Germinal center (tissue), 1 donor: ENCODE results near the gene PRR7.

Experiments
- DNase-seq: peaks from one replicate; pipeline ENCODE4 v3.0.0; 2012; ENCODE audit warnings: mixed read lengths, low spot score

PRR7 gene

DNA sequence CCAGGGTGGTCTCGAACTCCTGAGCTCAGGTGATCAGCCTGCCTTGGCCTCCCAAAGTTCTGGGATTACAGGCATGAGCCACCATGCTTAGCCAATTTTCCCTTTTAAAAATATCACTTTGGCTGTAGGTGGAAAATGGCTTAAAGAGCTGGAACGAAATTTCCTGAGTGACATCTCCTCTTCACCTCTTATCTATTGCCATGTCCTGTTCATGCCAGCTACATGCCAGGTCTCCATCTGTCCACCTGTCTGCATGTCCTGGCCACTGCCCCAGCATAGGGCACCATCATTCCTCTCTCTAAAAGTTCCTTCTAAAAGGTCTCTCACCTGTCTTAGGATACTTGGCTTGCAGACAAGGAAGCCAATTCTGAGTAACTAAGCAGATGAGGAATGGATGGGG lies 22.9 kb upstream of the PRR7 start:
- no peak for DNase-seq

DNA sequence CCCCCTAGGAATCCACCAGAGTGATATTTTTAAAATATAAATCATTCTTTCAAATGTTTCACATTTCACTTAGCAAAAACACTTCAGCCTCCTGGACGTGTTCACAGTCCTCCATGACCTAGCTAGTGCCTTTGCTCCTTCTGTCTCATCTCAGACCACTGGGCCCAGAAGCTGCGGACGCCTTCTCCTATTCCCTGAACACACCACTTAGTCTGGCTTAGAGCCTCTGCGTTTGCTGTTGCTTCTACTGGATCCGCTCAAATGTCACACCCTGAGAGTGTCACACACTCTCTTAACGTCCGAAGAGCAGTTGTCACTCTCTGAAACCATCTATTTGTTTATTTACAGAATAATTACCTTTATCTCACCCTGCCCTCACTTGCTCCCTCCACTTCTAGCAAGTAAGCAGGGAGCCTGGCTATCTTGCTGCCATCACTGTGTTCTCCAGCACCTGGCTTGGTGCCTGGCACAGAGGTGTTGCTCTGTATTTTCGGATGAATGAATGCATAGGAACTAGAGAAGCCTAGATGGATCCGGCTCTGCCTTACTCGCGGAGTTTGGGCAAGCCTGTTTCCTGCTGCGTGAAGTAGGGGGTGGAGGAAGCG lies 21.3 kb upstream of the PRR7 start:
- DNase-seq = no peak

DNA sequence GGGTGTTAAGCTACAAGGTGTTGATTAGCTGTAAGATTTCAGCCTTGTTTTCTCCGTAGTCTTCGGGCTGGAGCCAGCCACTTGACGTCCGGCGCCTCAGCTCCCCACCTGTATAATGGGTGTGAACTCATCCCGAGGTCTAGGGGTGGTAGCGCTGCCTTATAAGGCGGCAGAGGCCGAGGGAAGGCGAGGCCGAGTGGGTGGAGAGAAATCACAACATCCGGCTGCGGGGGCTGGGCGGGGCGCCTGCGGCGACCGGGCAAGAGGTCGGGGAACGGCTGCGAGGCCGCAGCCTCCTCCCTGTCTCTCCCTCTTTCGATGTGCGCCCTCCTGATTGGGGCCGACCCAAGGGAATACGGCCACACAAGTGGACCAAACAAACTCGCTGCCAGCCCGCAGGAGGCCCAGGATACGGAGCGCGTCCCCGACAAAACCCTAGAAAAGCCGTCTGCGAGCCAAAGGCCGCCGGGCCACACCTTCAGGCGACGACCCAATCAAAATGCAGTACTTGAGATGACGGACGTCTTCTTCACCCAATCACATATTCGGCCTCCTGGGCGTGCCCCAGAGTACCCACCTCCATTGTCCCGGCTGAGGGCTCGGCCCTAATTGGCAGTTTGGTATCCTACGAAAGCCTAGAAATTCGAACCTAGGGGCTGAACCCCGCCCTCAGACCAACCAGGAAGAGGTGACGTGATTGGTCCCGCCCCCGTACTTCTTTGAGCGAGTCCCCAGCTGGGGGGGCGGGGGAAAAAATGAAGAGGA lies 20.6 kb upstream of the PRR7 start:
- peak; percentile 99 for DNase-seq

DNA sequence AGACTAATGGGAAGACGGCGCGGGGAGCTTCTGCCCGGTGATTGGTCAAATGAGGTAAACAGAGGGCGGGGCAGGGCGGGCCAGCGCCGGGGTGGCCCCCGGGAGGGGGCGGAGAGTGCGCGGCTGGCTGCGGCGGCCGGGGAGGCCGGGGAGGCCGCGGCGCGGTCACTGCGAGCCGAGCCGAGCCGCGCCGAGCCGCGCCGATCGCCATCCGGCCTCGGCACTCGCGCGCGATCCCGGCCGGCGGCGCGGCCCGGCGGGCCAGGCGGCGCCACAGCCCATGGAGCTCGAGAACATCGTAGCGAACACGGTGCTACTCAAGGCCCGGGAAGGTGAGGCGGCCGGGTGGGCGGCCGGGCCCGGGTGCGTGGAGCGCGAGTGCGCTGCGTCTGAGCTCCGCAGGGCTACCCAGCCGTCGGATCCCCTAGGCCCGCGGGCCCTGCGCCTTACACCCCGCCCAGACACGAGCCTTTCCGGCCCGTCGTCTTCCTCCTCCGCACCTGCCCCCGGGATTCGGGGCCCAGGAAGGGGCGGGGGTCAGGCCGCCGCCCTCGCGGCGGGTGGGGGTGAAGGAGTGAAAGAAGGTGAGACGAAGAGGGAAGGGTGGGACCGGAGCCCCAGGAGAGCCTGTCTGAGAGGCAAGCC lies 19.9 kb upstream of the PRR7 start, which contains the start of gene GRK6:
Gene GRK6, plus strand, starts transcription at position 111 of the 645 bp plus-strand sequence. Its CDS starts 170 bp downstream, at position 281.
- DNase-seq = peak; percentile 65

DNA sequence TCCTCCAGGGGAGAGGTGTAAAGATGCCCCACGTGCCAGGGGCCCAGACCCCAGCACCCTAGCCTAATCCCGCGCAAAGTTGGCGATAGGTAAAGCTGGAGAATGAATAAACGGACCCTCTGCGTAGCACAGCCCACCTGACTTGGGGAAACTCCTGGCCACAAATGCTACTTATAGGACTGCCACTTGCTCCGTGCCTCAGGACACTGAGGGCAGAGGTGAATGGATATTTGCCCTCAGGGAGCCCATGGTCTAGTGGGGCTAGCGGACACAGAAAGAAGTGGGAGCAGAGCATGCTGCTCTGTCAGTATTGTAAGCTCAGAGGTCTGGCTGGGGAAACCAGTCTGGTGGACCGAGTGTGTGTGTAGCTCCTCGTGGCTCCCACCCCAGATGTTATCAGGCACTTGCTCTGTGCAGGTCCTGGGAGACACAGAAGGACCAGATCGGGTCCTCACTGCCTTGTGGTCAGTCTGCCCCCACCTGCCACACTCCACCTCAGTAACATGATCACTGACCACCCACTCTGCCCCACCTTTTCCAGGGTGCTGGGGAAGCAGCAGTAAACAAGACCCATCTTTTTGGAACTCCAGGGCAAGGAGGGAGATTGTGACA lies 19.3 kb upstream of the PRR7 start:
- no peak for DNase-seq

DNA sequence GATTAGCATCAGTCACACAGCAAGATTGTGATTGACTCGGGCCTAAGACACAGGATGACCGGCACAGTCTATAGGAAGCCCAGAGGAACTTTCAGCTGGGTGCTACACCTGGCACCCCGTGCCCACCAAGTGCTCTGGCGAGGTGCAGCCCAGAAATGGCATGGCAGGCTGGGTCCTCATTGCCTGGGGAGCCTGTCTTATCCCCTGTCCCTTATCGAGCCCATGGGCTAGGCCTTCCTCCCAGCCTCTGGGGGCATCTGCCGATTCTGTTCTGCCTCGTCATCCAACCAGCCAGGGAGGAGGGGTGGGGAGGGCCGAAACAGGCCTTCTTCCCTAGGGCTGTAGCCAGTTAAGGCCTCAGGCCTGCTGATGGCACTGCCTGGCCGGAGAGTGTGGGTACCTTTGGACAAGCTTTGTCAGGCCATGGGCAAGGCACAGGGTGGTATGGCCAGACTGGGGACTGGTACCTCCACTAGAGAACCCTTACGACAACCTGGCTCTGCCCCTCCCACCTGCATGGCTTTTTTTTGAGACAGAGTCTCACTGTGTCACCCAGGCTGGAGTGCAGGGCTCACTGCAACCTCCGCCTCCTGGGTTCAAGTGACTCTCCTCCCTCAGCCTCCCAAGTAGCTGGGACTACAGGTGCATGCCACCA lies 18.6 kb upstream of the PRR7 start:
- DNase-seq = no peak

DNA sequence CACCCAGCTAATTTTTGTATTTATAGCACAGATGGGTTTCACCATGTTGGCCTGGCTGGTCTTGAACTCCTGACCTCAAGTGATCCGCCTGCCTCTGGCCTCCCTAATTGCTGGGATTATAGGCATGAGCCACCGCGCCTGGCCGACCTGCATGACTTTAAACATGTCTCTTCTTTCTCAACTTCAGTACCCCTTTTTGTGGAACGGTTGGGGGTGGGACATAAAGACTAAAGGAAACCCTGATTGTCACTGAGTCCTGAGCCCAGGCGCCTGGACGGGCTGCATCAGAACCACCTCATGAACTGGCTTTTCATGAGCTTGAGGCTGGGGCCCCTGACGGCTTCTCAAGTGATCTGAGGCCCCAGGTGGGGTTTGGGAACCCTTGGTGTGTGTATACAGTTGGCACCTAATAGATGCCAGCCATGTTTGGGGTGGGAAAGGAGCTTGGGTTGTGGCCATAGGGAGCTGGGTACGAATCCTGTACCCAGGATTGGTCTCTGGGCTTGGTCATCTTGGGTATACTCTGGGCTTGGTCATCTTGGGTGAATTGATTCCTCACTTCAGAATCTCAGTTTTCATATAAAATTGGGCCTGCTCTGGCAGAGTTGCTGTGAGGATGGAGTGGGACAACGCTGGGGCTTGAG lies 17.9 kb upstream of the PRR7 start:
- no peak for DNase-seq

DNA sequence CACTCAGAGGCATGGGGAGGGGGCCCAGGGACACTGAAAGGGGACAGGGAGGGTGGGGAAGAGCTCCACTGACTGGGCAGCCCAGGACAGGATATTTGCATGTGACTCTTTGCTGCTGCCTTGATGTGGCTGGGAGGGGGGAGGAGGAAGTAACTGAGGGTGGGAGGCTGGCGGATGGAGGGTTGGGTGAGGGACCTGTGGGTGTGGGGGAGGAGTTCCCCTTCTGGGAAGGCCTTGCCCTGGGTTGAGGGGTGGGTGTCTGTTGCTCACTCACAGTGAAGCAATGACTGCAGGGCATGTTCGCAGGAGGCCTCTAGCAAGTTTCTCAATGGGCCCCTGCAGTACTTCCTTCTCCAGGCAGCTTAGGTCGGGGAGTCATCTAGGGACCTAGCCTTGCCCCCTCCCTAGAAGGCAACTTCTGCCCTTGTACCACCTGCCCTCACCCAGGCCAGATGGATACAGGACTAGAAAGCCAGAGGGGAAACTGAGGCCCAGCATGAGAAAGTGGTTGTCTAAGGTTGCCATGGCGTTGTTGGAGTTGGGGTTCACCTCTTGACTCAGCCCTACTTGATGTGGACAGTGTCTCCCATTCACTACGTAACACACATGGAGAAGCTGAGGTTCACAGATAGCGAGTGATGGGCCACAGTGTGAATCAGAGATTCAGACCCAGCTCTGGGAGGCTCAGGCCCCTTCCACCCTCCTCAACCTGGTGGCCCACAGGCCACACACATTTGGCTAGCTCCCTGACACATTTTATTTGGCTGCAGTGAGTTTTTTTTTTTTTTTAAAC lies 17.2 kb upstream of the PRR7 start:
- DNase-seq = peak; percentile 69

DNA sequence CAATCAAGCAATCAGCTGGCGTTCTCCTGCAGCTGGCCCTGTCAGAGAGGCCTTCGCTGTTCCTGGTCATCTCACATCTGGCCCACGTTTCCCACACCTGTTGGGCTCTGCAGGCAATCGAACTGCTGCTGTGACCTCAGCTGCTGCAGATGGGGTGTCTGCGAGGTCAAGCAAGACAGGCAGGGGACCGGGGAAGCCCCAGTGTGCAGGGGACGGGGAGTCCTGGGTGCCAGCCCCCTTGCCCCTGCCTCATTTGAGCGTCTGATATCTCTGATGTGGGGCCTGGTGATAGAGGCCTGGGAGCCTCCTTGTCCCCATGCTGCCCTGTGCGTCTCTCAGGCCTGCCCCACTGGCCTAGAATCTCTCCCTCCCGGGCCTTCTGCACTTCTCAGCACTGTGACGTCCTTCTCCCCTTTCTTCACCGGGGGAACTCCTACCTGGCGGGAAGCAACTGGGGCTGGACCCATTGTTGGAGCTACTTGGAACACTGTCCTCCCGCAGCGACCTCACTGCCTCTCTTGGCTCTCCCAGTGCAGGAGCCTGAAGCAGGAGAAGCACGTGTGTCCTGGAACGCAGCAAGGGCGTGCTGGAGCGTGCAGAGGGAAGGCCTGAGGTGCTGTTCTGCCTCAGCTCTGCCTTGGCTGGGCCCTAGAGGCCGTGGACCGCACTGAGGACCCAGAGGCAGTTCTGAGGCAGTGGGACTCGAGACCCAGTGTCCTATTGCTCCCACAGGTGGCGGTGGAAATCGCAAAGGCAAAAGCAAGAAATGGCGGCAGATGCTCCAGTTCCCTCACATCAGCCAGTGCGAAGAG lies 16.3 kb upstream of the PRR7 start:
- no peak for DNase-seq

DNA sequence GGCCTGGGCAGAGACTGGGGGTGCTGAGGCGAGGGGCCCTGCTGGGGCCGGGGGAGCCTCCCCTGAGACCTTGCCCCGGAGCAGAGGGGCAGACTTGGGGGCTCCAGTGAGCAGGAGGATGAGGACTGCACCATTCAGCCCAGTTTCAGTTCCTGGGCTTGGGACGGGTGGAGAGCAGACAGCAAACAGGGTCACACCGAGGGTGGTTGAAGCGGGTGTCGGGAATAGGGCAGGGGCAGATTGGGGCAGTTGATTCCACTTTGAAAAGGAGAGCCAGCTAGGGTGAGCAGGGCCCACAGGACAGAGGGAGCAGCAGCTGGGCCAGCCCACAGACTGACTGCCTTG lies 15.7 kb upstream of the PRR7 start:
- DNase-seq = peak; percentile 42

DNA sequence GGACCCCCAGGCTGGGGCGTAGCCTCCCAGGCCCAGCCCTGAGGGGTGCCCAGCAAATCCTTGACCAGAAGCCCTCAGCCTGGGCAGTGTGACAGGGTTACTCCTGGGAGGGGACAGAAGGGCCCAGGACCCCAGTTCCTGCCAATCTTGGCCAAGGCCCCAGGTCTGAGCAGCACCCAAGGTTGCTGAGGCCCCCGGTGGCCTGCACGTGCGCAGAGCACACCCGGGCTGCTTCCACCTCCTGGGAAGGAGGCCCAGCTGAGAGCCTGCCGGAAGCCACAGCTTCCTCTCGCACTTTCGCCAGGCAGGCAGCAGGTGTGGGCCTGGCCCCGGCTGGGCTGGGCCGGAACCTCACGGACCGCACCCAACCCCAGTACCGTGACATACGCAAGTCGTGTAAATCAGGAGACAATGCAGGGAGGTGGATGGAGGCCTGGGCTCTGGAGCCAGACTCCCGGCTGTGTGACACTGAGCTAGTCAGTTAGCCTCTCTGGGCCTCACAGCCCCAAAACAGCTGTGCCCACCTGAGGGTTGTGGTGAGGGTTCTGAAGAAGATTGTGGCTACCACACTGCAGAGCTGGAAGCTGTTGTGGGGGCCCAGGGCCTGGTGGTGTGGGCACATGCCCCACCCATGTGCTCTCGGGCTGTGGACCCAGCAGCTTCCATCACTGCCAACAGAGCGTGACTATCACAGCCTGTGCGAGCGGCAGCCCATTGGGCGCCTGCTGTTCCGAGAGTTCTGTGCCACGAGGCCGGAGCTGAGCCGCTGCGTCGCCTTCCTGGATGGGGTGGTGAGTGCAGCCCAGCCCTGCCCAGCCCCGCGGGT lies 15.1 kb upstream of the PRR7 start:
- peak; percentile 78 for DNase-seq

DNA sequence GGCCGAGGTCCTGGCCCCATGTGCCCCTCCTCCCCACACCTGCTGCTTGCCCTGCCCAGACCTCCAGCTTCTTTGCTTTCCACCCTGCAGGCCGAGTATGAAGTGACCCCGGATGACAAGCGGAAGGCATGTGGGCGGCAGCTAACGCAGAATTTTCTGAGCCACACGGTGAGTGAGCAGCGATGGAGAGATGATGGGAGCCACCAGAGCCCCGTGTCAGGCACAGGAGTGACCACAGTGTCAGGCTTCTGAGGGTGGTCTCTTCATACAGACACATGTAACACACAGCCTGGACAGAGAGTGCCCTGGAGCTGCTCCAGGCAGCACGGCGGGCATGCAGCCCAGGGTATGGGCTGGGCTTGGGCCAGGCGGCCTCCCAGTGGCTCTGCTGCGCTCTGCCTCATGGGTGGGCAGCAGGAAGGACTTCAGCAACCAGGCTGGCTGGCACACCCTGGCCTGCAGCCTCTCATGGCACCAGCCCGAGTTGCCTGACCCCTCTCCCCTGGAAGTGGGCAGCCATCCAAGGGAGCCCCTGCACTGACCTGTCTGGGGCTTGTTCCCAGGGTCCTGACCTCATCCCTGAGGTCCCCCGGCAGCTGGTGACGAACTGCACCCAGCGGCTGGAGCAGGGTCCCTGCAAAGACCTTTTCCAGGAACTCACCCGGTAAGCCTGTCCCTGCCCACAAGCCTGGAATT lies 14.3 kb upstream of the PRR7 start:
- DNase-seq = no peak

DNA sequence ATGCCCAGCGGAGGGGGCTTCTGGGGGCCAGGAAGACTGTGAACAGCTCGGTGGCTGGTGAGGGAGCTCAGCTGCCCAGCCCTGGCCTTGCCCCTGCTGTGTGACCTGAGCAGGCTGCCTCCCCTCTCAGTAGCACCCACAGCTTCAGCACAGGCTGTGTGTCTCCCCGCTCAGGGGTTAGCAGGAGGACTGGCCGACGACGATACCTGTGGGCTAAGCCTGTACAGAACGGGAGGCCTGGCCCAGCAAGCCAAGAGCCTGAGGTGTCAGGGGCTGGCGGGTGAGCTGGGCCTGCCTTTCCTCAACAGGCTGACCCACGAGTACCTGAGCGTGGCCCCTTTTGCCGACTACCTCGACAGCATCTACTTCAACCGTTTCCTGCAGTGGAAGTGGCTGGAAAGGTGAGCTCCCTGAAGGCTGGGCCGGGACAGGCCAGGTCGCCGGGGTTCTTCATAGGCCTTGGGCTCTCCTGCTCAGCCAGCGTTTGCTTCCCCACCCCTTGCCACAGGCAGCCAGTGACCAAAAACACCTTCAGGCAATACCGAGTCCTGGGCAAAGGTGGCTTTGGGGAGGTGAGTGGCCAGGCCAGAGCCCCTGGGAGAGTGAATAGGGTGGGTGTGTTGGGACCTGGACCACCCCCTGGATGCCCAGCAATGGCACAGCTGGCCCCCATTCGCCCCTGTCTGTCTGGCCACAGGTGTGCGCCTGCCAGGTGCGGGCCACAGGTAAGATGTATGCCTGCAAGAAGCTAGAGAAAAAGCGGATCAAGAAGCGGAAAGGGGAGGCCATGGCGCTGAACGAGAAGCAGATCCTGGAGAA lies 13.6 kb upstream of the PRR7 start:
- DNase-seq = no peak

DNA sequence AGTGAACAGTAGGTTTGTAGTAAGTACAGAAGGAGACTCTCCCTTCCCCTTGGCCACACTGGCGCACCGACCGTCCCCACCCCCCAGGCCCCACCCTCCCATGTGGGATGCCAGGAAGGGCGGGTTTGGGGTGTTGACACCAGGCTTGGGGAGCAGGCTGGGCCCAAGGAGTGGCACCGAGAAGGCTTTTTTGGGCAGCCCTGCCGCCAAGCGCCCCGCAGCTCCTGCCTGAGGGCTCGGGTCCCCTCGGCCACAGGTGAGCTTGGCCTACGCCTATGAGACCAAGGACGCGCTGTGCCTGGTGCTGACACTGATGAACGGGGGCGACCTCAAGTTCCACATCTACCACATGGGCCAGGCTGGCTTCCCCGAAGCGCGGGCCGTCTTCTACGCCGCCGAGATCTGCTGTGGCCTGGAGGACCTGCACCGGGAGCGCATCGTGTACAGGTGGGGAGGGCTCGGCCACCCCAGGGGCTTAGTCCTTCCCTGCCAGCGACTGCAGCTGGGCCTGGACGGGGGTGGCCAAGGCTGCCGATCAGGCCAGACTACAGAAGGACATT lies 12.9 kb upstream of the PRR7 start:
- DNase-seq = no peak

DNA sequence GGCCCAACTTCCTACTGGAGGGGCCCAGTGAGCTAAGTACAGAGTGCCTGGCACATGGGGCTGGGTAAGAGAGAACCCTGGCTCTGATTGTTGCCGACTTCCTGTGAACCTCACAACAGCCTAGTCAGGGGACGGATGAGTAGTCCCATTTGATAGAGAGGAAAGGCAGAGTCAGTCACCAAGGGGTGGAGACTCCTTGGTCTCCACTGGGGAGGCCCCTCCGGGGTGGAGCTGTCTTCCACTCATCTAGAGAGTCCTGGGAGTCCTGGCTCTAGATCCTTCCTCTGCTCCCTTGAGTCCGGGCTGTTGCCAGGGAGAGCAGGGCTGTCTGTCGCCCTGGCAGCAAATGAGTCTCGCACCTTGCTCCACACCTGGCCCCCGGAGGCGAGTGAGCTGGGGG lies 12.2 kb upstream of the PRR7 start:
- DNase-seq = no peak

DNA sequence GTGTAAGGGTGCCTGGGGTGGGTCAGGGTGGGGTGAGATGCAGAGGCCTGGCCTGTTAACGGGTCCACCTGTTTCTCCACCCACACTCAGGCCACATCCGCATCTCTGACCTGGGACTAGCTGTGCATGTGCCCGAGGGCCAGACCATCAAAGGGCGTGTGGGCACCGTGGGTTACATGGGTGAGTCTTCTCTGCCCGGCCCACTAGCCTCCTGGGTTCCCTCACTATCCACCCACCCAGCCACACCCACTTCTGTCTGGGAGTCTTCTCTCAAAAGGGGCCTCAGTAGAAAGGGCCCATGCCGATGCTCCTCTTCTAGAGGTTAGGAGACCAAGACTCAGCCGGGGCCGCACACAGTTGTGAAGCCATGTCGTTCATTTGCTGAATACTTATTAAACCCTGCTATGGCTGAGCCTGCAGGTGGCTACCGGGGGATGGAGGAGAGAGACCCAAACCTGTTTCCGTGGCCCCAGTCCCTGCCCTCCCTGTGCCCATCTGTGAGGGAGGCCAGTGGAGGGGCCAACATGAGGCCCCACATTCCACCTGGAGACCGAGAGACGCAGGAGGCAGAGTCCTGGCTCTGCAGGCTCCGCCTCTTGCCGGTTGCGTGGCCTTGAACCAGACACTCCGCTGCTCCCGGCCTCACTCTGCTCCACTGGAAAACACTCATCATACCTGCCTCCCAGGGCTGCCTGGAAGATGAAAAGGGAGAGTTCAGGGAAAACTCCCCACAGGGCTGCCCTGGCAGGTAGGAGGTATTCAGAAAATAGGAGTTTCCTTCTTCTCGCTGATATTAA lies 11.5 kb upstream of the PRR7 start:
- no peak for DNase-seq
